Measurements from ENCODE around the gene ALDH1B1.

ALDH1B1 gene

DNA sequence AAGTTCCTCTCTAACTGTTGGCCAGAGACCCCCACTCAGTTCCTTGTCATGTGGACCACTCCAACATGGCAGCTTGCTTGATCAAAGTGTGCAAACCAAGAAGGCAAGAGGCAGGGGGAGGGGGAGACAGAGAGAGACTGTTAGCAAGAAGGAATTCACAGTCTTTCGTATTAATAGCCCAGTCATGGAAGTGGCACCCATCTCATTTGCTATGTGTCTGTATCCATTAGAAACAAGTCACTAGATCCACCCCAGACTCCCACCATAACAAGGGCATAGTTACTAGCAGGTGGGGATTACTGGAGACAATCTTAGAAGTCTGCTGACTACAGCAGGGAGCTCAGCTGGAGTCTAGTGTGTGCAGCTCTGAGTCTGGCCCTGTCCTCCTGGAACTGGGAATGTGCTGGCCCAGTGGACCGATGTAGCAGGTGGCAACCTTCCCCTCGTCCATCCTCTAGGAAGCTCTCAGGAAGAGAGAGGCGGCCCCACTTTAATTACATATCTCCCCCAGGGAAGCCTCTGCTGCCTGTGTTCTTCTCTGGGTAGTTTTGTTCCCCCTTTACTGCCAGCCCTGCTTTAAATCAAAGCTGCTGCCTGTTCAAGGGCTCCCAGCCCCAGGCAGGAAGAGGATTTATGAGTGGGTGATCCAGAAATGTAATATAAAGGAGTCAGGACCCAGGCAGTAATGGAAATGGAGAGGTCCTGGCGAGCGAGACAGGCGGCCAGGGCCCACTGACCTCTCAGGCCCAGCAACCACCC, 47.8 kb upstream of the ALDH1B1 start:
- Histone ChIP-seq H3K79me2 (ENCODE audit: insufficient read depth, low read length) (no peaks in the 10 kb centered on the region), H3K36me3 (ENCODE audit: insufficient read depth, low read length) (no peaks in the 10 kb centered on the region), H2AFZ (ENCODE audit: low read length) (no peak overlapping the region), H3K27me3 (ENCODE audit: insufficient read depth, low read length, poor library complexity, severe bottlenecking) (no peaks in the 10 kb centered on the region), H3K4me1 (ENCODE audit: insufficient read depth, low read length, poor library complexity, severe bottlenecking) (no peaks in the 10 kb centered on the region), H3K9ac (ENCODE audit: low read depth, low read length, poor library complexity, severe bottlenecking) (no peak overlapping the region), H3K9me2 (replicated peaks; ENCODE audit: low read depth, low read length) (no peaks in the 10 kb centered on the region), H3K9me3 (ENCODE audit: insufficient read depth, low read depth, low read length) (no peaks in the 10 kb centered on the region), H3F3A (ENCODE audit: low read depth) (no peaks in the 10 kb centered on the region), H4K20me1 (ENCODE audit: insufficient read depth, low read length, poor library complexity, severe bottlenecking) (no peaks in the 10 kb centered on the region), H3K4me2 (ENCODE audit: low read depth, low read length, poor library complexity, severe bottlenecking) (no peak overlapping the region), H3K4me3 (ENCODE audit: low read length, poor library complexity, severe bottlenecking) (no peak overlapping the region)
- TF ChIP-seq CTCF (conservative IDR thresholded peaks at IDR 0.05; ENCODE audit: low read length) (no peak), EZH2phosphoT487 (IDR thresholded peaks at IDR 0.05; ENCODE audit: borderline replicate concordance) (no peak)

GRCh38 chr9:38345851-38346755, 46.4 kb upstream of the ALDH1B1 start:
- Histone ChIP-seq H3K36me3 (ENCODE audit: insufficient read depth, low read length) (no peaks in the 10 kb centered on the region), H3F3A (ENCODE audit: low read depth) (no peaks in the 10 kb centered on the region), H3K27me3 (ENCODE audit: insufficient read depth, low read length, poor library complexity, severe bottlenecking) (no peaks in the 10 kb centered on the region), H3K4me3 (ENCODE audit: low read length, poor library complexity, severe bottlenecking) (no peak overlapping the region), H3K9ac (ENCODE audit: low read depth, low read length, poor library complexity, severe bottlenecking) (no peak overlapping the region), H3K79me2 (ENCODE audit: insufficient read depth, low read length) (no peaks in the 10 kb centered on the region), H3K4me2 (ENCODE audit: low read depth, low read length, poor library complexity, severe bottlenecking) (no peak overlapping the region), H3K9me2 (replicated peaks; ENCODE audit: low read depth, low read length) (no peaks in the 10 kb centered on the region), H2AFZ (ENCODE audit: low read length) (no peak overlapping the region), H4K20me1 (ENCODE audit: insufficient read depth, low read length, poor library complexity, severe bottlenecking) (no peaks in the 10 kb centered on the region), H3K4me1 (ENCODE audit: insufficient read depth, low read length, poor library complexity, severe bottlenecking) (no peaks in the 10 kb centered on the region), H3K9me3 (ENCODE audit: insufficient read depth, low read depth, low read length) (no peaks in the 10 kb centered on the region)
- TF ChIP-seq CTCF (conservative IDR thresholded peaks at IDR 0.05; ENCODE audit: low read length) (no peak), EZH2phosphoT487 (IDR thresholded peaks at IDR 0.05; ENCODE audit: borderline replicate concordance) (no peak)

GRCh38 chr9:38346811-38347210, 45.7 kb upstream of the ALDH1B1 start:
- Histone ChIP-seq H3K4me2 (ENCODE audit: low read depth, low read length, poor library complexity, severe bottlenecking) (no peak overlapping the region), H3K4me3 (ENCODE audit: low read length, poor library complexity, severe bottlenecking) (no peak overlapping the region), H3K36me3 (ENCODE audit: insufficient read depth, low read length) (no peaks in the 10 kb centered on the region), H3K27me3 (ENCODE audit: insufficient read depth, low read length, poor library complexity, severe bottlenecking) (no peaks in the 10 kb centered on the region), H2AFZ (ENCODE audit: low read length) (no peak overlapping the region), H3K79me2 (ENCODE audit: insufficient read depth, low read length) (no peaks in the 10 kb centered on the region), H3K9me3 (ENCODE audit: insufficient read depth, low read depth, low read length) (no peaks in the 10 kb centered on the region), H3K9ac (ENCODE audit: low read depth, low read length, poor library complexity, severe bottlenecking) (no peak overlapping the region), H3K9me2 (replicated peaks; ENCODE audit: low read depth, low read length) (no peaks in the 10 kb centered on the region), H3F3A (ENCODE audit: low read depth) (no peaks in the 10 kb centered on the region), H3K4me1 (ENCODE audit: insufficient read depth, low read length, poor library complexity, severe bottlenecking) (no peaks in the 10 kb centered on the region), H4K20me1 (ENCODE audit: insufficient read depth, low read length, poor library complexity, severe bottlenecking) (no peaks in the 10 kb centered on the region)
- TF ChIP-seq CTCF (conservative IDR thresholded peaks at IDR 0.05; ENCODE audit: low read length) (no peak), EZH2phosphoT487 (IDR thresholded peaks at IDR 0.05; ENCODE audit: borderline replicate concordance) (no peak)
